Mucosa of gallbladder (tissue), 1 donor: ENCODE measurements around the gene FGF8. TPM values are rescaled to one million over a fixed set of nuclear protein-coding genes. Genes with fewer than 3 reads are reported as not detected.

Experiments
- DNase-seq: peaks from one replicate; pipeline ENCODE4 v3.0.0-alpha.2; 2020; ENCODE audit warnings: low spot score
- total RNA-seq: library from RNA; stranded (reverse); gene quantifications from one replicate; pipeline ENCODE4 v1.2.1, GENCODE V29; 2021
- donor health status: DM: no; HTN: no; CAD: no.

FGF8 gene
- total RNA-seq, 1 donor from 2014 or later = not detected

DNA sequence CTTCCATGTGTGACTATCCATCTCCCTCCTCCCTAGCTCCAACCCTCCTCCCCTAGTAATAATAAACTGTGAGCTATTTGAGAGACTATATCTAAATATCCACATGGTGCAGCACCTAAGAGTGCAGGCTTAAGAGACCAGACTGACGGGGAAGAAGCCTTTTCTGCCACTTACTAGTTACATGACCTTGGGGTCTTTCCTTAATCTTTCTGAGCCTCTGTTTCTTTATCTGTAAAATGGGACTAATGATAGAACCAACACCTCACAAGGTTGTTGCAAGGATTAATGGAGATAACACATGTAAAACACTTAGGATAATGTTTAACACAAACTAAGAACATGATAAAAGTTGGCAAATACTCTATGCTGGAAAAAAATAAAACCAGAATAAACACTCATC, 43.8 kb downstream of the FGF8 start:
- DNase-seq = no peak

GRCh38 chr10:101726115-101726387, 49.9 kb downstream of the FGF8 start:
- no peak for DNase-seq

DNA sequence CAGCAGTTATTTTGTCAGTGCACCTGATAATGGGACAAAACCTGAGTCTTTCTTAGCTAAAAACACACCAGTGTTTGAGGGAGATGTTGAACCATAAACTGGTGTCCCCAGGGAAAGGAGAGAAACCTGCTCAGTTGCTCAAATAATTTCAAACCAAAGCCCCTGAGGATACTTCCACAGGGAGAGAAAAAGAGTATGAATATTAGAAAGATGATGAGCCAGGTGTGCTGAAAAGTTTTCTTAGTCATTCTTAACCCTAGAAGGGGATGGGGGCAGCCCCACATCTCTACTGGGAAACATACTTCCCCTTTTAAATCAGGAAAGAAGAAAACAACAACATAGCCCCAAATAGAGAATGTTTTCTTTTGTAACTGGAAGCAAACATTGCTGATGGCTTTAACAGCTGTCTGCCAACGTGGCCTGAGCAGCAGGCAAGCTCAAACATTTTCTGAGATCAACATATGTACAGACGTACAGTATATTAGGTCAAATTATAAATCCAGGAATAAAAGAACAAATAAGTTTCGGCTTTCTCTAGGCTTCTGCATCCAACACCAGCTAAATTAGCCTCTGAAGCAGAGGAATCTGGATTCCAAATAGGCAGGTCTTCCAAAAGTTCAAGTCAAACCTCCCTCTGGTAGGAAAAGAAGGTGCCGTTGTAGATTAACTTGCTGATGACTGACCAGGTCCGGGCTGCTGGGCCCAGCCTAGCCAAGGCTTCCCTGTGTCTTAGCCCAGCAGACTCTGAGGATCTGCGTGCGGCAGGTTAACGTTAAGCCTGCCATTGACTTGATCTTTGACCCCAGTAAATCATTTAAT, 50.4 kb downstream of the FGF8 start:
- DNase-seq = peak; percentile 58

DNA sequence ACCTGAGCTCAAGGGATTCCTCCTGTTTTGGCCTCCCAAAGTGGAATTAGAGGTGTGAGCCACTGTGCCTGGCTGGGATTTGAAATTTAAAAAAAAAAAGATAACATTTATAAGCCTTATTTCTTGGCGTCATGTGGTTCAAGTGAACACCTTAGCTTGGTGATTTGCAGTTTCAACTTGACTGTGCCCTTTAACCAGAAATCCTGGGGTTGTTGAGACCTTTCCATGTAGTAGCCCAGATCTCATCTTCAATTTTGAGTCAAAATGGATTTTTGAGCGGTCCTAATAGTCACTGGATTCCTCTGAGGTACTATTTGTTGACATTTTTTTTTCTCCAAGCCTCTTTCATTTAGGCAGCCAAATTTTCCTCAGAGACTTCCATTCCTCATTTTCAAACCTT, 51.5 kb downstream of the FGF8 start:
- no peak for DNase-seq

DNA sequence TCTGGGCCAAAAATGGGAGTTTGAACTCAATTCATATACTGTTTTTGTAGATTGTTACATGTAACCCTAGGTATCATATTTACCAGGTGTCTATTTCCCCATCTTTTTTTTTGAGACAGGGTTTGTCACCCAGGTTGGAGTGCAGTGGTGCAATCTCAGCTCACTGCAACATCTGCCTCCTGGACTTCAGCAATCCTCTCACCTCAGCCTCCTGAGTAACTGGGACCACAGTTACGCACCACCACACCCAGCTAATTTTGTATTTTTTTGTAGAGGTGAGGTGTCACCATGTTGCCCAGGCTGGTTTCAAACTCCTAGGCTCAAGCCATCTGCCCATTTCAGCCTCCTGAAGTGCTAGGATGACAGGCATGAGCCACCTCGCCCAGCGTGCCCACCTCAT, 52.7 kb downstream of the FGF8 start:
- no peak for DNase-seq

DNA sequence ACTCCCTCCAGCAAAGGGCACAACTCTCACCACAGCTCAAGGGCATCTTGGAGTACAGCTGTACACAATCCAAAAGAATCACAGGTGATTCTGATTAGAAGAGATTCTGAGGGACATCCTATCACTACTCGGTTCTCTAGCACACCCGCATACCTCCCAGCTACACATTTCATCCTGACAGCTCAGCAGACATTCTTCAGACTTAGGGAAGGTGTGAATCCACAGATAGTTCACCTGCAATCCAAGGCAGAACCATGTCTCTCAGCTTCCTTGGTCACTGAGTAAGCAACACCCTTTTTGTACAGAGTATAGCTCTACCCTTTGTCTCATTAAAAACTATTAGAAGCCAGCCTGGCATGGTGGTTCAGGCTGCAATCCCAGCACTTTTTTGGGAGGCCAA, 54.1 kb downstream of the FGF8 start:
- no peak for DNase-seq

- DNase-seq = no peak
Observed at GRCh38 chr10:101720606-101721230, 55.2 kb downstream of the FGF8 start.

Other genes starting within 250 kb of the FGF8 start
- gene POLL, start 187.9 kb downstream of the FGF8 start, total RNA-seq = 45.7 TPM
- 26.8 TPM for gene DPCD, start 187.8 kb downstream of the FGF8 start, total RNA-seq
- gene FBXW4, start 80.9 kb downstream of the FGF8 start, total RNA-seq = 65.0 TPM
- gene NPM3, start 7.3 kb upstream of the FGF8 start, total RNA-seq = 17.7 TPM
- 104 TPM for gene OGA, start 42.3 kb upstream of the FGF8 start, total RNA-seq
- 2.5 TPM for gene KCNIP2, start 67.7 kb upstream of the FGF8 start, total RNA-seq